DOHH2 (cell line): ENCODE data around the gene UNG.

Experiments
- H3F3A ChIP-seq: fragments of 200-600 bp; sonication (generic), shearing (Covaris generic); 2 replicates; pipeline ENCODE4 v1.6.0; 2016; ENCODE audit warnings: antibody characterized with exemption, mild to moderate bottlenecking; ENCODE audit not compliant: control insufficient read depth, insufficient read depth
- H3K27ac ChIP-seq: fragments of 200-600 bp; sonication (generic); 2 replicates; pipeline ENCODE4 v1.5.1; 2014; ENCODE audit warnings: low read depth, mild to moderate bottlenecking, low read length, moderate library complexity
- H3K27me3 ChIP-seq: fragments of 200-600 bp; sonication (generic); 2 replicates; pipeline ENCODE4 v1.6.1; 2014; ENCODE audit warnings: mild to moderate bottlenecking, low read length, mixed read lengths; ENCODE audit not compliant: control insufficient read depth
- H3K36me3 ChIP-seq: fragments of 200-600 bp; sonication (generic); 2 replicates; pipeline ENCODE4 v1.6.1; 2014; ENCODE audit warnings: mild to moderate bottlenecking, low read length, moderate library complexity, mixed read lengths; ENCODE audit not compliant: control insufficient read depth
- H3K4me1 ChIP-seq: fragments of 200-600 bp; sonication (generic); 2 replicates; pipeline ENCODE4 v1.6.1; 2014; ENCODE audit warnings: mild to moderate bottlenecking, low read length, mixed read lengths; ENCODE audit not compliant: control insufficient read depth
- H3K4me2 ChIP-seq: fragments of 200-600 bp; sonication (generic); 2 replicates; pipeline ENCODE4 v1.6.0; 2014; ENCODE audit warnings: mild to moderate bottlenecking, low read length, moderate library complexity
- H3K4me3 ChIP-seq: fragments of 200-600 bp; sonication (generic); 2 replicates; pipeline ENCODE4 v1.5.1; 2014; ENCODE audit warnings: mild to moderate bottlenecking, low read length, mixed read lengths
- H3K79me2 ChIP-seq: fragments of 200-600 bp; sonication (generic); 2 replicates; pipeline ENCODE4 v1.6.1; 2014; ENCODE audit warnings: mild to moderate bottlenecking, low read length, mixed read lengths; ENCODE audit not compliant: control insufficient read depth
- H3K9me2 ChIP-seq: fragments of 200-600 bp; sonication (generic); replicated peaks from 2 replicates; pipeline ENCODE4 v1.6.1; 2014; ENCODE audit warnings: mild to moderate bottlenecking, low read length, mixed read lengths; ENCODE audit not compliant: control insufficient read depth
- H3K9me3 ChIP-seq: fragments of 200-600 bp; sonication (generic); 2 replicates; pipeline ENCODE4 v1.6.1; 2014; ENCODE audit warnings: antibody characterized with exemption, low read length, mixed read lengths; ENCODE audit not compliant: control insufficient read depth, insufficient read depth
- H4K20me1 ChIP-seq: fragments of 200-600 bp; sonication (generic); 2 replicates; pipeline ENCODE4 v1.6.0; 2014; ENCODE audit warnings: low read depth, mild to moderate bottlenecking, antibody characterized with exemption, low read length, moderate library complexity; ENCODE audit not compliant: control insufficient read depth, insufficient read depth
- EZH2phosphoT487 ChIP-seq: fragments of 200-600 bp; sonication (generic); IDR thresholded peaks from 2 replicates; pipeline ENCODE4 v1.6.1; 2017; ENCODE audit warnings: borderline replicate concordance, mild to moderate bottlenecking, antibody characterized with exemption, low read length, moderate library complexity, mixed read lengths
- TF ChIP-seq, protein P1 (sequence below): fragments of 200-600 bp; sonication (generic); IDR thresholded peaks from one replicate; pipeline ENCODE4 v1.5.1; 2014; ENCODE audit warnings: antibody characterized with exemption, mild to moderate bottlenecking, low read depth, low read length; ENCODE audit not compliant: poor library complexity, severe bottlenecking

Gene UNG

GRCh38 chr12:109114644-109115043 lies 17.2 kb downstream of the UNG start:
- no peak overlapping the region for H3K27ac ChIP-seq
- no peaks in the 10 kb centered on the region for H3K9me3 ChIP-seq
- TF ChIP-seq EZH2phosphoT487, result no peak
- TF ChIP-seq, protein P1, sequence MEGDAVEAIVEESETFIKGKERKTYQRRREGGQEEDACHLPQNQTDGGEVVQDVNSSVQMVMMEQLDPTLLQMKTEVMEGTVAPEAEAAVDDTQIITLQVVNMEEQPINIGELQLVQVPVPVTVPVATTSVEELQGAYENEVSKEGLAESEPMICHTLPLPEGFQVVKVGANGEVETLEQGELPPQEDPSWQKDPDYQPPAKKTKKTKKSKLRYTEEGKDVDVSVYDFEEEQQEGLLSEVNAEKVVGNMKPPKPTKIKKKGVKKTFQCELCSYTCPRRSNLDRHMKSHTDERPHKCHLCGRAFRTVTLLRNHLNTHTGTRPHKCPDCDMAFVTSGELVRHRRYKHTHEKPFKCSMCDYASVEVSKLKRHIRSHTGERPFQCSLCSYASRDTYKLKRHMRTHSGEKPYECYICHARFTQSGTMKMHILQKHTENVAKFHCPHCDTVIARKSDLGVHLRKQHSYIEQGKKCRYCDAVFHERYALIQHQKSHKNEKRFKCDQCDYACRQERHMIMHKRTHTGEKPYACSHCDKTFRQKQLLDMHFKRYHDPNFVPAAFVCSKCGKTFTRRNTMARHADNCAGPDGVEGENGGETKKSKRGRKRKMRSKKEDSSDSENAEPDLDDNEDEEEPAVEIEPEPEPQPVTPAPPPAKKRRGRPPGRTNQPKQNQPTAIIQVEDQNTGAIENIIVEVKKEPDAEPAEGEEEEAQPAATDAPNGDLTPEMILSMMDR, result no peak

DNA sequence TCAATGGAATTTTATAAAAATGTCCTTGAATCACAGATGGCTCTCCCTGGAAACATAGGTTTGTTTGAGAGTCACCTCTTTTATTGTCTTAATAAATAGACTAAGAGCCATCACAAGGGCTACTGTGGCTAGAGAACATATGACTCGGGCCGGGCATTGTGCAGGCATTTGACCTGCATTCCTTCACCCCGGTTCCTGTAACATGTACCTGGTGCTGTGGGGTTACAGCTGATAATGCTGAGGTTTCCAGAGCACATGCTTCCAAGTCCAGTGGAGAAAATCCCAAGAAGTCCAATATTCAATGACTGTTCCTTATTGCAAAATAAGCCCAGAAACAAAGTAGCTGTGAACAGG lies 18.0 kb downstream of the UNG start:
- H3K27ac ChIP-seq, result no peak overlapping the region

More at GRCh38 chr12:109114644-109115043, 17.2 kb downstream of the UNG start:
- no peak overlapping the region for H3K4me3 ChIP-seq
- peaks cover 13% of the 10 kb centered on the region for H3K36me3 ChIP-seq
- H3F3A ChIP-seq, result peaks cover 11% of the 10 kb centered on the region
- H3K9me2 ChIP-seq, result no peaks in the 10 kb centered on the region
- H3K79me2 ChIP-seq, result no peaks in the 10 kb centered on the region
- no peak overlapping the region for H3K4me2 ChIP-seq
- H3K27me3 ChIP-seq, result no peaks in the 10 kb centered on the region
- no peaks in the 10 kb centered on the region for H4K20me1 ChIP-seq
- H3K4me1 ChIP-seq, result peaks cover 8% of the 10 kb centered on the region

GRCh38 chr12:109115758-109116610 lies 18.6 kb downstream of the UNG start, which contains the start of gene ACACB:
Gene ACACB, plus strand, starts transcription at chr12:109116587. Its CDS starts 22,819 bp downstream, at chr12:109139406.
- Histone ChIP-seq H3K79me2 (no peaks in the 10 kb centered on the region), H4K20me1 (no peaks in the 10 kb centered on the region), H3K4me3 (no peak within 1 kb of the TSS), H3K4me2 (no peak within 1 kb of the TSS), H3F3A (0 out of 2 replicates have a peak, but pooled peaks cover 3% of the 10 kb centered on the region), H3K27me3 (no peaks in the 10 kb centered on the region), H3K36me3 (peaks cover 2% of the 10 kb centered on the region; the same call in 1 of the 2 replicates), H3K9me3 (no peaks in the 10 kb centered on the region), H3K27ac (no peak within 1 kb of the TSS), H3K9me2 (no peaks in the 10 kb centered on the region), H3K4me1 (peaks cover 6% of the 10 kb centered on the region)
- TF ChIP-seq, protein P1, result no peak
- TF ChIP-seq EZH2phosphoT487, result no peak

More for the DNA sequence above, 18.0 kb downstream of the UNG start:
- Histone ChIP-seq H3K79me2 (no peaks in the 10 kb centered on the region), H3K4me1 (peaks cover 8% of the 10 kb centered on the region), H4K20me1 (no peaks in the 10 kb centered on the region), H3K9me2 (no peaks in the 10 kb centered on the region), H3K4me3 (no peak overlapping the region), H3K4me2 (no peak overlapping the region), H3K36me3 (peaks cover 6% of the 10 kb centered on the region), H3K27me3 (no peaks in the 10 kb centered on the region), H3K9me3 (no peaks in the 10 kb centered on the region), H3F3A (peaks cover 6% of the 10 kb centered on the region)
- TF ChIP-seq, protein P1, result no peak
